HCEC 1CT (cell line): ENCODE measurements around the gene SCN8A.
"Not testable (repeated sequence)": the region's sequence is repeated elsewhere in the genome, so short reads cannot be mapped to it uniquely, and the experiment has no call there.

Experiments used
- DNase-seq: peaks from one replicate; pipeline ENCODE4 v3.0.0-alpha.2; 2017

The SCN8A gene

GRCh38 chr12:51625370-51625769 lies 34.3 kb downstream of the SCN8A start:
- no peak for DNase-seq

GRCh38 chr12:51626115-51626514 lies 35.1 kb downstream of the SCN8A start:
- no peak for DNase-seq

- DNase-seq = no peak
Measured at GRCh38 chr12:51626629-51627028, 35.6 kb downstream of the SCN8A start.

GRCh38 chr12:51630256-51630880 lies 39.3 kb downstream of the SCN8A start:
- DNase-seq = no peak

GRCh38 chr12:51630986-51631385 lies 40.0 kb downstream of the SCN8A start:
- no peak for DNase-seq

GRCh38 chr12:51631591-51631990 lies 40.6 kb downstream of the SCN8A start:
- DNase-seq = peak; percentile 80

GRCh38 chr12:51632623-51633022 lies 41.6 kb downstream of the SCN8A start:
- no peak for DNase-seq

- peak; percentile 64 for DNase-seq
Measured at GRCh38 chr12:51635346-51635745, 44.3 kb downstream of the SCN8A start.

- DNase-seq = peak; percentile 65
Measured at GRCh38 chr12:51636581-51636980, 45.5 kb downstream of the SCN8A start.

- DNase-seq = no peak
Measured at GRCh38 chr12:51636986-51637385, 46.0 kb downstream of the SCN8A start.

GRCh38 chr12:51639361-51639760 lies 48.3 kb downstream of the SCN8A start:
- peak; percentile 35 for DNase-seq

GRCh38 chr12:51642286-51642685 lies 51.3 kb downstream of the SCN8A start:
- DNase-seq = no peak

- DNase-seq = no peak
Measured at GRCh38 chr12:51643951-51644350, 52.9 kb downstream of the SCN8A start.

- not testable (repeated sequence) for DNase-seq
Measured at GRCh38 chr12:51644691-51645090, 53.7 kb downstream of the SCN8A start.

GRCh38 chr12:51645961-51646360 lies 54.9 kb downstream of the SCN8A start:
- no peak for DNase-seq

GRCh38 chr12:51647647-51648046 lies 56.6 kb downstream of the SCN8A start:
- no peak for DNase-seq

- DNase-seq = peak; percentile 51
Measured at GRCh38 chr12:51653431-51653830, 62.4 kb downstream of the SCN8A start.

GRCh38 chr12:51661199-51661598 lies 70.2 kb downstream of the SCN8A start:
- DNase-seq = no peak

- DNase-seq = no peak
Measured at GRCh38 chr12:51661836-51662235, 70.8 kb downstream of the SCN8A start.

- DNase-seq = no peak
Measured at GRCh38 chr12:51662728-51663154, 71.7 kb downstream of the SCN8A start.

GRCh38 chr12:51663390-51663789 lies 72.4 kb downstream of the SCN8A start:
- no peak for DNase-seq

GRCh38 chr12:51666696-51667095 lies 75.7 kb downstream of the SCN8A start:
- DNase-seq = no peak

GRCh38 chr12:51667269-51667668 lies 76.2 kb downstream of the SCN8A start:
- no peak for DNase-seq

- no peak for DNase-seq
Measured at GRCh38 chr12:51669271-51669670, 78.2 kb downstream of the SCN8A start.

GRCh38 chr12:51669996-51670395 lies 79.0 kb downstream of the SCN8A start:
- DNase-seq = no peak
